ENCODE data around the gene SAMD13.

Gene SAMD13

DNA sequence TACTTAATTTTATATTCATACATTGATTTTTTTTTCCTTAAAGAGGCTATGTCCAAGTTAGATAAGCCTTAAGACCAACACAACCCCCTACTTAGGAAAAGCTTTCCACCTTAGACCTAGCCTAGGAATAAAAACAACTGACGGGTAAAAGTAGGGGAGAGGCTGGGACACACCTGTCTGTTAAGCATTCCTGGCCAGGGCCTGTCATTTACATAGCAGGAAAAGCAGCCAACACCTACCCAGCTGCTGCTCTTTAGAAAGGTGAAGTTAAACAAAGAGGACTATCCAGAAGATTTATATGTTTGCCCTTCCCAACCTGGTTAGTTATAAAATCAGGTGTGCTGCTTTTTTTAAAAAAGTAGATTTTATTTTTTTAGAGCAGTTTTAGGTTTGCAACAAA, 29.1 kb upstream of the SAMD13 start:
- Histone ChIP-seq H3K4me2 (no peak overlapping the region), H3K4me1 (ENCODE audit: low read depth, poor library complexity, severe bottlenecking) (no peaks in the 10 kb centered on the region), H4K20me1 (ENCODE audit: insufficient read depth) (no peaks in the 10 kb centered on the region), H3K9ac (no peak overlapping the region), H3K36me3 (ENCODE audit: insufficient read depth) (no peaks in the 10 kb centered on the region), H3K4me3 (IDR thresholded peaks at IDR 0.05; ENCODE audit: insufficient read depth, low read depth, low read length) (no peak overlapping the region), H3K79me2 (ENCODE audit: insufficient read depth, low read depth) (no peaks in the 10 kb centered on the region), H2AFZ (ENCODE audit: low read depth) (no peak overlapping the region), H3K27ac (no peak overlapping the region), H3K27me3 (ENCODE audit: insufficient read depth, low read depth) (no peaks in the 10 kb centered on the region)
- TF ChIP-seq, protein P1, sequence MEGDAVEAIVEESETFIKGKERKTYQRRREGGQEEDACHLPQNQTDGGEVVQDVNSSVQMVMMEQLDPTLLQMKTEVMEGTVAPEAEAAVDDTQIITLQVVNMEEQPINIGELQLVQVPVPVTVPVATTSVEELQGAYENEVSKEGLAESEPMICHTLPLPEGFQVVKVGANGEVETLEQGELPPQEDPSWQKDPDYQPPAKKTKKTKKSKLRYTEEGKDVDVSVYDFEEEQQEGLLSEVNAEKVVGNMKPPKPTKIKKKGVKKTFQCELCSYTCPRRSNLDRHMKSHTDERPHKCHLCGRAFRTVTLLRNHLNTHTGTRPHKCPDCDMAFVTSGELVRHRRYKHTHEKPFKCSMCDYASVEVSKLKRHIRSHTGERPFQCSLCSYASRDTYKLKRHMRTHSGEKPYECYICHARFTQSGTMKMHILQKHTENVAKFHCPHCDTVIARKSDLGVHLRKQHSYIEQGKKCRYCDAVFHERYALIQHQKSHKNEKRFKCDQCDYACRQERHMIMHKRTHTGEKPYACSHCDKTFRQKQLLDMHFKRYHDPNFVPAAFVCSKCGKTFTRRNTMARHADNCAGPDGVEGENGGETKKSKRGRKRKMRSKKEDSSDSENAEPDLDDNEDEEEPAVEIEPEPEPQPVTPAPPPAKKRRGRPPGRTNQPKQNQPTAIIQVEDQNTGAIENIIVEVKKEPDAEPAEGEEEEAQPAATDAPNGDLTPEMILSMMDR (conservative IDR thresholded peaks at IDR 0.05; ENCODE audit: low read depth, low read length): no peak

DNA sequence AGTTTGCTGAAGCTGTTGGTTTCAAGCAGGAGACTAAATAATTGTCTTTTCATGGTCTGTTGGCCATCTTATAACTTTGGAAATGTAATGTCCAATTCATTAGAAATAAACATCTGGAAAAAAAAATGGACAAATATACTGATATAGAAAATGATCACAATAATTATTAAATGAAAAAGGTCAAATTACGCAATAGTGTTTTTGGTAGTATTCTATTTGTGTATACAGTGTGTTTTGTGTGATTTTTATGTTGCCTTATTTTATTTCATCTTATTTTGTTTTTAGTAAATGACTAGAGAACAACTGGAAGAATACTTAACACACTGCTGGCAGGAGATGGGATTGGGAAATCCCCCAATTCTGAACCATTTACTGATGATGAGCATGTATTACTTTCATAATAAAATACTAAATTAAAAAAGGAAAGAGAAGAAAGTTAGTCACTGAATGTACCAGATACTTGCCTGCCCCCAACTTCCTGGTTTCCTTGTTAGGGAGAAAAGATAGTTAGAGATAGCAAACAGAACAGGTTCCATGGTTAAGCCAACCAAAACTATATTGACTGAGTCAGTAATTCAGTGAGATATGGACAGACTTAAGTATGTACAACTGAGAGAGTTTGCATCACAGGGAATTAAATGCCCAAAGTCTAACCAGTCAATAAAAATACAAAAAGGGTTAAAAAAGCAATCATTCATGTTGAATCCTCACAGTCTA, 24.0 kb upstream of the SAMD13 start:
- H3K9ac ChIP-seq: no peak overlapping the region
- no peaks in the 10 kb centered on the region for H4K20me1 ChIP-seq (ENCODE audit: insufficient read depth)
- H2AFZ ChIP-seq (ENCODE audit: low read depth): no peak overlapping the region
- H3K4me3 ChIP-seq (IDR thresholded peaks at IDR 0.05; ENCODE audit: insufficient read depth, low read depth, low read length): no peak overlapping the region
- H3K4me2 ChIP-seq: no peak overlapping the region
- no peak overlapping the region for H3K27ac ChIP-seq
- TF ChIP-seq, protein P1 (conservative IDR thresholded peaks at IDR 0.05; ENCODE audit: low read depth, low read length): no peak
- no peaks in the 10 kb centered on the region for H3K36me3 ChIP-seq (ENCODE audit: insufficient read depth)
- H3K79me2 ChIP-seq (ENCODE audit: insufficient read depth, low read depth): no peaks in the 10 kb centered on the region
- no peaks in the 10 kb centered on the region for H3K27me3 ChIP-seq (ENCODE audit: insufficient read depth, low read depth)
- H3K4me1 ChIP-seq (ENCODE audit: low read depth, poor library complexity, severe bottlenecking): no peaks in the 10 kb centered on the region

DNA sequence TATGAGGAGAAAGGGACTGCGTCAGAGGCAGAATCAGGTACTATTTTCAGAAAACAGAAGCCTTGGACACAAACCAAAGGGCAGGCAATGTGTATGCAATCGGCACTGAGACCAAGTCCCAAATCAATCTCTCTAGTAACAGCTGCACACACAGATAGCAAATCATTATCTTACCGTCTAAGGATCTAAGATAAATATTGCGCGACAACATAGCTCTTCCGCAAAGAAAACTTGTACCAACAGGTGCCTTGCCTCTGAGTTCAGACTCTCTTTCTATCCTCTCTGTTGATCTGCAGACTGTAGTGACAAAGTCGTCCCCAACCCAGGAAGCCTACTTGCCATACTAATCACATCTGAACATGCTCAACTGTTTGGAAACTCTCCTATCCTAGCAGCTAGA, 22.6 kb upstream of the SAMD13 start:
- H3K4me1 ChIP-seq (ENCODE audit: low read depth, poor library complexity, severe bottlenecking): no peaks in the 10 kb centered on the region
- no peak overlapping the region for H3K4me3 ChIP-seq (IDR thresholded peaks at IDR 0.05; ENCODE audit: insufficient read depth, low read depth, low read length)
- TF ChIP-seq, protein P1 (conservative IDR thresholded peaks at IDR 0.05; ENCODE audit: low read depth, low read length): no peak
- H2AFZ ChIP-seq (ENCODE audit: low read depth): no peak overlapping the region
- no peaks in the 10 kb centered on the region for H3K36me3 ChIP-seq (ENCODE audit: insufficient read depth)
- no peak overlapping the region for H3K4me2 ChIP-seq
- H4K20me1 ChIP-seq (ENCODE audit: insufficient read depth): no peaks in the 10 kb centered on the region
- H3K9ac ChIP-seq: no peak overlapping the region
- no peaks in the 10 kb centered on the region for H3K27me3 ChIP-seq (ENCODE audit: insufficient read depth, low read depth)
- no peak overlapping the region for H3K27ac ChIP-seq
- H3K79me2 ChIP-seq (ENCODE audit: insufficient read depth, low read depth): no peaks in the 10 kb centered on the region

DNA sequence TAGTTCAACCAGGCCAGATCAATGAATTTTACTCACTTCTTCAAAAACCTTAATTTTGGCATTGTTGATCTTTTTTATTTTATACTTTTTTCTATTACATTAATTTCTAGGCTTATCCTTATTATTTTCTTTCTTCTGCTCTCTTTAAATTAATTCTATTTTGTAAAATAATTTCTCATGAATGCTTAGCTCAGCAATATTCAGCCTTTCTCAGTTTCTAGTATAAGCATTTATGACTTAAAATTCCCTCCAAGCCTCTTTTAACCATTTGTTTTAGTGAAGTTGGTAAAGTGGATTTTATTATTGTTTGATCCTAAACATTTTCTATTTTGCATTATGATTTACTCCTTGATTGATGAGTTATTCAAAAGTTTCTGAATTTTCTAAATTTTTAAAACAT, 20.6 kb upstream of the SAMD13 start:
- no peak overlapping the region for H3K4me2 ChIP-seq
- no peak overlapping the region for H2AFZ ChIP-seq (ENCODE audit: low read depth)
- TF ChIP-seq, protein P1 (conservative IDR thresholded peaks at IDR 0.05; ENCODE audit: low read depth, low read length): no peak
- H3K79me2 ChIP-seq (ENCODE audit: insufficient read depth, low read depth): no peaks in the 10 kb centered on the region
- H3K27me3 ChIP-seq (ENCODE audit: insufficient read depth, low read depth): no peaks in the 10 kb centered on the region
- no peaks in the 10 kb centered on the region for H4K20me1 ChIP-seq (ENCODE audit: insufficient read depth)
- no peak overlapping the region for H3K27ac ChIP-seq
- H3K9ac ChIP-seq: no peak overlapping the region
- H3K4me3 ChIP-seq (IDR thresholded peaks at IDR 0.05; ENCODE audit: insufficient read depth, low read depth, low read length): no peak overlapping the region
- no peaks in the 10 kb centered on the region for H3K4me1 ChIP-seq (ENCODE audit: low read depth, poor library complexity, severe bottlenecking)
- H3K36me3 ChIP-seq (ENCODE audit: insufficient read depth): no peaks in the 10 kb centered on the region
